Astrocyte (in vitro differentiated cells and primary cell): ENCODE data around the gene FCER1G.

Source experiments
- CTCF ChIP-seq: IDR thresholded peaks from 2 replicates; pipeline ENCODE4 v1.5.1; 2011; ENCODE audit warnings: low read depth, mild to moderate bottlenecking, inconsistent platforms, low read length, moderate library complexity; ENCODE audit not compliant: insufficient read depth
- EZH2 ChIP-seq: IDR thresholded peaks from 2 replicates; pipeline ENCODE4 v1.6.1; 2012; ENCODE audit warnings: mild to moderate bottlenecking, low read length, inconsistent platforms; ENCODE audit not compliant: insufficient read depth

GRCh38 chr1:161171696-161172095, 43.4 kb upstream of the FCER1G start:
- TF ChIP-seq CTCF (no peak), EZH2 (no peak)
